HG02870 (cell line): ENCODE measurements around the gene PAX9.

ENCODE experiments used
- ATAC-seq: cut with Tn5 transposase; IDR thresholded peaks from one replicate; pipeline ENCODE4 v1.9.1; 2021; ENCODE audit warnings: mild to moderate bottlenecking, moderate library complexity; ENCODE audit not compliant: unreplicated experiment

The PAX9 gene

GRCh38 chr14:36661506-36662257 lies at the start of gene PAX9:
Gene PAX9, plus strand, starts transcription at chr14:36661860. Its CDS starts 230 bp downstream, at chr14:36662090.
- ATAC-seq = no peak

GRCh38 chr14:36617824-36618223 lies 43.8 kb upstream of the PAX9 start:
- ATAC-seq = no peak

GRCh38 chr14:36618641-36619040 lies 43.0 kb upstream of the PAX9 start:
- no peak for ATAC-seq

- no peak for ATAC-seq
Measured at GRCh38 chr14:36619131-36619530, 42.5 kb upstream of the PAX9 start.

- no peak for ATAC-seq
Measured at GRCh38 chr14:36619853-36620252, 41.8 kb upstream of the PAX9 start.

GRCh38 chr14:36625014-36625413 lies 36.6 kb upstream of the PAX9 start:
- ATAC-seq = no peak

GRCh38 chr14:36625436-36625835 lies 36.2 kb upstream of the PAX9 start:
- ATAC-seq = no peak

GRCh38 chr14:36626151-36626550 lies 35.5 kb upstream of the PAX9 start:
- peak; percentile 83 for ATAC-seq

- ATAC-seq = no peak
Measured at GRCh38 chr14:36627981-36628380, 33.7 kb upstream of the PAX9 start.

- no peak for ATAC-seq
Measured at GRCh38 chr14:36633580-36633979, 28.1 kb upstream of the PAX9 start.

- no peak for ATAC-seq
Measured at GRCh38 chr14:36646664-36647416, 14.8 kb upstream of the PAX9 start.

- ATAC-seq = no peak
Measured at GRCh38 chr14:36647417-36647823, 14.2 kb upstream of the PAX9 start.

GRCh38 chr14:36647824-36648753 lies 13.6 kb upstream of the PAX9 start:
- ATAC-seq = no peak

GRCh38 chr14:36649872-36650650 lies 11.6 kb upstream of the PAX9 start:
- ATAC-seq = no peak

- no peak for ATAC-seq
Measured at GRCh38 chr14:36652542-36653201, 9.0 kb upstream of the PAX9 start.

GRCh38 chr14:36653413-36653812 lies 8.2 kb upstream of the PAX9 start:
- no peak for ATAC-seq

GRCh38 chr14:36653962-36654793 lies 7.5 kb upstream of the PAX9 start:
- no peak for ATAC-seq

GRCh38 chr14:36654794-36655381 lies 6.8 kb upstream of the PAX9 start:
- ATAC-seq = no peak

- no peak for ATAC-seq
Measured at GRCh38 chr14:36655571-36655962, 6.1 kb upstream of the PAX9 start.
